ENCODE measurements around the gene SLC3A2. TPM values are rescaled to one million over a fixed set of nuclear protein-coding genes. Genes with fewer than 3 reads are reported as not detected.
A peak's percentile ranks its signal among the peaks of the same experiment; 100 is the strongest.
"Not testable (repeated sequence)": the region's sequence is repeated elsewhere in the genome, so short reads cannot be mapped to it uniquely, and the experiment has no call there.

Gene SLC3A2
- total RNA-seq, 3 donors from 2014 or later (not counting 1 experiment from before 2014, with no cell fraction given), result 200 to 235 (median 207) TPM

GRCh38 chr11:62832336-62833234, 48.1 kb upstream of the SLC3A2 start, which contains the start of gene TEX54:
Gene TEX54 (minus strand): TSS chr11:62832841.
- Histone ChIP-seq H3K36me3 (ENCODE audit: control insufficient read depth, insufficient read depth, low read length) (peaks cover 37% of the 10 kb centered on the region), H3K27me3 (ENCODE audit: control insufficient read depth, insufficient read depth, low read length) (no peaks in the 10 kb centered on the region), H3K4me1 (ENCODE audit: control insufficient read depth, insufficient read depth, low read length) (peaks cover 22% of the 10 kb centered on the region), H3K4me3 (ENCODE audit: low read length) (peak within 1 kb of the TSS; percentile 87), H3K9me3 (ENCODE audit: control insufficient read depth, insufficient read depth, low read length) (no peaks in the 10 kb centered on the region), H3K27ac (ENCODE audit: low read length) (peak within 1 kb of the TSS; percentile 93)
- peaks cover 26 to 42% of the 10 kb centered on the region in 2 donors for H3K4me1 Mint-ChIP-seq
- intact Hi-C loops (cut with micrococcal nuclease), result loop anchor here (1.0 to 2.0 kb wide), 2 partner anchors 27 to 106 kb away; partner anchors contain the start of genes HNRNPUL2 and NXF1
- WGBS (ENCODE audit: insufficient coverage), result 26% methylated on average over 40 of the region's 40 CpGs
- ATAC-seq (peak in 2 of 3 donors; percentile 1), DNase-seq (no peak)
- H3K36me3 Mint-ChIP-seq, result no peaks in the 10 kb centered on the region
- peak within 1 kb of the TSS; percentile 97 for H3K4me3 Mint-ChIP-seq
- H3K9me3 Mint-ChIP-seq, result no peaks in the 10 kb centered on the region
- peak within 1 kb of the TSS; percentile 99 to 100 for H3K27ac Mint-ChIP-seq
- no peaks in the 10 kb centered on the region for H3K27me3 Mint-ChIP-seq (ENCODE audit: low read depth in 2 of 2)
- no peak for TF ChIP-seq CTCF (IDR thresholded peaks at IDR 0.05)

- Mint-ChIP-seq H3K9me3 (no peaks in the 10 kb centered on the region), H3K36me3 (no peaks in the 10 kb centered on the region), H3K4me1 (peaks cover 40 to 50% of the 10 kb centered on the region in 2 donors), H3K27me3 (ENCODE audit: low read depth in 2 of 2) (no peaks in the 10 kb centered on the region), H3K4me3 (no peak overlapping the region), H3K27ac (peak overlapping the region in 1 of 2 donors; percentile 36)
- no peak for DNase-seq
- Histone ChIP-seq H3K36me3 (ENCODE audit: control insufficient read depth, insufficient read depth, low read length) (peaks cover 30% of the 10 kb centered on the region), H3K9me3 (ENCODE audit: control insufficient read depth, insufficient read depth, low read length) (no peaks in the 10 kb centered on the region), H3K4me3 (ENCODE audit: low read length) (no peak overlapping the region), H3K27me3 (ENCODE audit: control insufficient read depth, insufficient read depth, low read length) (no peaks in the 10 kb centered on the region), H3K27ac (ENCODE audit: low read length) (no peak overlapping the region), H3K4me1 (ENCODE audit: control insufficient read depth, insufficient read depth, low read length) (peaks cover 30% of the 10 kb centered on the region)
- WGBS (ENCODE audit: insufficient coverage), result 95% methylated on average over 8 of the region's 8 CpGs
- ATAC-seq, result no peak
- intact Hi-C loops (cut with micrococcal nuclease), result no loop called here
- TF ChIP-seq CTCF (IDR thresholded peaks at IDR 0.05), result no peak
Observed at GRCh38 chr11:62835336-62835735, 45.4 kb upstream of the SLC3A2 start.

GRCh38 chr11:62839050-62839945, 41.4 kb upstream of the SLC3A2 start, which contains the start of gene WDR74:
Gene WDR74 (minus strand): TSS chr11:62839590. CDS start chr11:62839570, 20 bp downstream.
- Mint-ChIP-seq H3K36me3 (no peaks in the 10 kb centered on the region), H3K27ac (no peak within 1 kb of the TSS), H3K4me1 (peaks cover 17 to 19% of the 10 kb centered on the region in 2 donors), H3K27me3 (ENCODE audit: low read depth in 2 of 2) (no peaks in the 10 kb centered on the region), H3K9me3 (no peaks in the 10 kb centered on the region), H3K4me3 (no peak within 1 kb of the TSS)
- peak within 1 kb of the TSS; percentile 82 for H3K4me3 ChIP-seq (ENCODE audit: low read length)
- DNase-seq (peak; percentile 88 to 98), ATAC-seq (peak; percentile 46 to 67 (median 49))
- peak within 1 kb of the TSS; percentile 92 for H3K27ac ChIP-seq (ENCODE audit: low read length)
- H3K27me3 ChIP-seq (ENCODE audit: control insufficient read depth, insufficient read depth, low read length), result no peaks in the 10 kb centered on the region
- peaks cover 35% of the 10 kb centered on the region for H3K4me1 ChIP-seq (ENCODE audit: control insufficient read depth, insufficient read depth, low read length)
- intact Hi-C loops (cut with micrococcal nuclease), result loop anchor here (1.0 to 2.0 kb wide), 2 partner anchors 8 to 34 kb away; partner anchors contain the start of gene NXF1
- TF ChIP-seq CTCF (IDR thresholded peaks at IDR 0.05), result no peak
- H3K9me3 ChIP-seq (ENCODE audit: control insufficient read depth, insufficient read depth, low read length), result no peaks in the 10 kb centered on the region
- under 1% methylated on average over 60 of the region's 62 CpGs for WGBS (ENCODE audit: insufficient coverage)
- peaks cover 23% of the 10 kb centered on the region for H3K36me3 ChIP-seq (ENCODE audit: control insufficient read depth, insufficient read depth, low read length)

- H3K4me1 ChIP-seq (ENCODE audit: control insufficient read depth, insufficient read depth, low read length), result peaks cover 35% of the 10 kb centered on the region
- peak; percentile 42 to 60 (median 51) for ATAC-seq
- peak overlapping the region; percentile 92 for H3K27ac ChIP-seq (ENCODE audit: low read length)
- not testable (repeated sequence) for H3K4me3 Mint-ChIP-seq; H3K36me3 ChIP-seq (ENCODE audit: control insufficient read depth, insufficient read depth, low read length); H3K27me3 Mint-ChIP-seq (ENCODE audit: low read depth in 2 of 2); H3K9me3 ChIP-seq (ENCODE audit: control insufficient read depth, insufficient read depth, low read length); H3K27me3 ChIP-seq (ENCODE audit: control insufficient read depth, insufficient read depth, low read length); H3K27ac Mint-ChIP-seq; H3K36me3 Mint-ChIP-seq; H3K9me3 Mint-ChIP-seq
- H3K4me3 ChIP-seq (ENCODE audit: low read length), result peak overlapping the region; percentile 82
- peak; percentile 88 to 92 for DNase-seq
- peaks cover 17 to 19% of the 10 kb centered on the region in 2 donors for H3K4me1 Mint-ChIP-seq
- intact Hi-C loops (cut with micrococcal nuclease), result loop anchor here (1.0 to 5.0 kb wide), 6 partner anchors 14 to 284 kb away; partner anchors contain the start of genes BSCL2, GNG3, SLC3A2 and TMEM179B
- WGBS (ENCODE audit: insufficient coverage), result under 1% methylated on average over 41 of the region's 41 CpGs
Observed at GRCh38 chr11:62840721-62841360, 39.9 kb upstream of the SLC3A2 start.

All from natural killer cell (primary cell).